H1 (cell line): ENCODE measurements around the gene MRPL34. TPM values are rescaled to one million over a fixed set of nuclear protein-coding genes. Genes with fewer than 3 reads are reported as not detected.

ENCODE experiments used
- ASH2L ChIP-seq: fragments of 200-600, 300-600 bp; sonication (generic); IDR thresholded peaks from one replicate; pipeline ENCODE4 v1.7.1; 2017; ENCODE audit warnings: low read length
- ATF2 ChIP-seq: IDR thresholded peaks from 2 replicates; pipeline ENCODE4 v1.6.1; 2012; ENCODE audit warnings: low read length, inconsistent platforms
- CEBPB ChIP-seq: IDR thresholded peaks from 2 replicates; pipeline ENCODE4 v1.6.1; 2012; ENCODE audit warnings: low read depth, low read length
- CREB1 ChIP-seq: IDR thresholded peaks from 2 replicates; pipeline ENCODE4 v1.6.1; 2012; ENCODE audit warnings: inconsistent platforms
- CTBP2 ChIP-seq: IDR thresholded peaks from 2 replicates; pipeline ENCODE4 v1.7.0; 2011; ENCODE audit warnings: borderline replicate concordance, mild to moderate bottlenecking, moderate library complexity, mixed read lengths, low read length; ENCODE audit not compliant: insufficient read depth, insufficient read length
- EGR1 ChIP-seq: IDR thresholded peaks from 2 replicates; pipeline ENCODE4 v1.6.1; 2011; ENCODE audit warnings: low read depth, low read length, borderline replicate concordance
- EZH2 ChIP-seq: fragments of 200-600 bp; sonication (generic); IDR thresholded peaks from 2 replicates; pipeline ENCODE4 v1.7.1; 2012; ENCODE audit warnings: low read depth, mild to moderate bottlenecking, moderate library complexity, low read length, inconsistent platforms; ENCODE audit not compliant: severe bottlenecking
- GTF2F1 ChIP-seq: IDR thresholded peaks from 2 replicates; pipeline ENCODE4 v1.6.1; 2012; ENCODE audit warnings: low read depth, low read length, improper control_type of control experiment, borderline replicate concordance
- HDAC2 ChIP-seq, 2 experiments: fragments of 300-600 bp in 1 of 2; sonication (generic) in 1 of 2; IDR thresholded peaks; 2 replicates each; pipeline ENCODE4 v1.6.1; 2011 to 2012; ENCODE audit warnings: low read depth in 2 of 2, low read length in 2 of 2, mild to moderate bottlenecking in 2 of 2, moderate library complexity in 2 of 2, borderline replicate concordance in 1 of 2, inconsistent platforms in 1 of 2
- HDAC6 ChIP-seq: IDR thresholded peaks from one replicate; pipeline ENCODE4 v1.7.1; 2012; ENCODE audit warnings: low read depth, mild to moderate bottlenecking, inconsistent platforms, low read length, moderate library complexity
- NRF1 ChIP-seq: IDR thresholded peaks from 2 replicates; pipeline ENCODE4 v1.6.1; 2011; ENCODE audit warnings: mild to moderate bottlenecking, low read depth, low read length, improper control_type of control experiment
- PHF8 ChIP-seq: fragments of 200-600 bp; sonication (generic); conservative IDR thresholded peaks from 2 replicates; pipeline ENCODE4 v1.7.1; 2012; ENCODE audit warnings: low read depth, mild to moderate bottlenecking, inconsistent platforms, low read length, moderate library complexity
- POLR2A ChIP-seq, 2 experiments: IDR thresholded peaks; 1 replicate in 1 of 2; 2 replicates in 1 of 2; pipeline ENCODE4 v1.6.1; 2011; ENCODE audit warnings: low read depth in 2 of 2, low read length in 2 of 2, mild to moderate bottlenecking in 2 of 2; ENCODE audit errors: control extremely low read depth in 1 of 2
- SIN3A ChIP-seq, 2 experiments: IDR thresholded peaks in 1 of 2; conservative IDR thresholded peaks in 1 of 2; 2 replicates each; pipeline ENCODE4 v1.6.1; 2011 to 2012; ENCODE audit warnings: low read length in 2 of 2, improper control_type of control experiment in 1 of 2, low read depth in 1 of 2, mild to moderate bottlenecking in 1 of 2
- TAF1 ChIP-seq: IDR thresholded peaks from 2 replicates; pipeline ENCODE4 v1.6.1; 2011; ENCODE audit warnings: mild to moderate bottlenecking, low read depth, low read length
- TEAD4 ChIP-seq: IDR thresholded peaks from 2 replicates; pipeline ENCODE4 v1.6.1; 2012; ENCODE audit warnings: low read depth, low read length, inconsistent platforms, mixed read lengths
- ZNF274 ChIP-seq: IDR thresholded peaks from 2 replicates; pipeline ENCODE4 v1.7.0; 2012; ENCODE audit warnings: low read length, borderline replicate concordance; ENCODE audit errors: extremely low read depth
- polyA plus RNA-seq, 7 experiments: library from polyadenylated mRNA; depleted of rRNA in 3 of 7; stranded (reverse) in 5 of 7; unstranded in 2 of 7; fragments of >200 nt in 5 of 7; fragments of 200-250 nt in 2 of 7; gene quantifications; 1 replicate in 5 of 7; 2 replicates in 1 of 7; 4 replicates in 1 of 7; pipeline versions ENCODE4 v1.2.1 to v1.2.3, GENCODE V29; 2011 to 2013; ENCODE audit warnings: missing spikeins in 2 of 7, mixed read lengths in 2 of 7
- total RNA-seq: library from RNA; stranded (reverse); fragmentation: NEBNext Ultra II Directional; extraction: Animal tissue kit (Norgen Biotek cat#: 25700); gene quantifications from 2 replicates; pipeline ENCODE4 v1.2.1, GENCODE V29; 2021
- TF ChIP-seq, protein P1 (sequence below): IDR thresholded peaks from 2 replicates; pipeline ENCODE4 v1.6.1; 2012; ENCODE audit warnings: inconsistent platforms
- TF ChIP-seq, protein P2 (sequence below): IDR thresholded peaks from 2 replicates; pipeline ENCODE4 v1.6.1; 2011; ENCODE audit warnings: low read length, improper control_type of control experiment

MRPL34 gene
- total and polyA plus RNA-seq, 2 of the 8 experiments (the other 6 are each of a cell fraction or from before 2014, with no cell fraction given): 91.9 to 99.6 TPM

DNA sequence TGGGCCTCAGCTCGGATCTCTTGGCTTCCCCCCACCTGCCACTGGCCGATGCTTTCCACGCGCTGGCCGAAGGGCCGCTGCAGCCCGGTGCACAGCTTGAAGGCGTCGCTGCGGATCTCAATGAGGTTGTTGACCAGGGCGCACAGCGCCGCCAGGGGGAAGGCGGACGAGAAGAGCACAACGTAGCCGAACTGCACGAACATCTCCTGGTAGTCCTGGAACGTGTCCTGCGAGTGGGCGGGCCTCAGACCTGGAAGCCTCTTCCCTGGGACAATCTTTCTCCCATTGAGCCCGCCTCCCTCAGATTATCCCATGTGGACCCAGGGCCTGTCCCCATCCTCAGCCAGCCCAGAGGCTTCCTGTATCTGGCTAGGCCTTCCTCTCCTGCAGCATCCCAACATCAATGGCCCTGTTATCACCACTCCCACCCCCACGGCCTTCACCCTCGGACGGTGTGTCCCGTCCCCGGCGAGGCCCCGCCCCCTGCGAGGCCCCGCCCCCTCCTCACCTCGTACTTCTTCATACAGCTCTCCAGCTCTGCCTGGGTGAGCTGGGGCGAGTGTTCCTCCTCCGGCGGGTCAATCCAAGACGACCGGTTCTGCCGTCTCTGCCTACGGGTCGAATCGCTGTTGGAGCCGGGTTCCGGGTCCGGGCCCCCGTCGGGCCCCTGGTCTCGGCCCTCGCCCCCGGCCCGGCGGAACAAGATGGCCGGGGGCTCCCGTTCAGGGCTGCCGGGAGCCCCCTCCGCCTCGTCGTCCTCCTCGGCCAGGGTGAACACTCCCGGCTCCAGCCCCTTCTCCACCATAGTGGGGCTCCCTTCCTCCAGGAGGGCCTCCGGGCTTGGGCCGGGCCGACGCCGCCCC is 22.2 kb downstream of the MRPL34 start (continued):
- no peak for TF ChIP-seq NRF1
- TF ChIP-seq TAF1: peak; percentile 79
- no peak; the same call in 1 of the 2 replicates for TF ChIP-seq ATF2
- TF ChIP-seq CEBPB: no peak
- TF ChIP-seq HDAC6: no peak
- TF ChIP-seq, protein P1, sequence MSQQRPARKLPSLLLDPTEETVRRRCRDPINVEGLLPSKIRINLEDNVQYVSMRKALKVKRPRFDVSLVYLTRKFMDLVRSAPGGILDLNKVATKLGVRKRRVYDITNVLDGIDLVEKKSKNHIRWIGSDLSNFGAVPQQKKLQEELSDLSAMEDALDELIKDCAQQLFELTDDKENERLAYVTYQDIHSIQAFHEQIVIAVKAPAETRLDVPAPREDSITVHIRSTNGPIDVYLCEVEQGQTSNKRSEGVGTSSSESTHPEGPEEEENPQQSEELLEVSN: 0 out of 2 replicates have a peak, but pooled peaks have one; percentile 22
- TF ChIP-seq ZNF274: no peak
- no peak for TF ChIP-seq HDAC2 (IDR thresholded peaks at IDR 0.05; ENCODE audit: borderline replicate concordance in 1 of 2, low read depth in 2 of 2, low read length in 2 of 2)
- TF ChIP-seq SIN3A (conservative IDR thresholded peaks at IDR 0.05 in 1 of 2, IDR thresholded peaks at IDR 0.05 in 1 of 2; ENCODE audit: low read depth in 1 of 2, low read length in 2 of 2): no peak; a peak in 1 of 4 replicates
- no peak for TF ChIP-seq GTF2F1
- TF ChIP-seq EZH2: no peak
- peak in 1 of 2 experiments; percentile 82; a peak in 2 of 3 replicates for TF ChIP-seq POLR2A (IDR thresholded peaks at IDR 0.05; ENCODE audit: control extremely low read depth in 1 of 2, low read depth in 2 of 2, low read length in 2 of 2)
- TF ChIP-seq TEAD4: 0 out of 2 replicates have a peak, but pooled peaks have one; percentile 2
- peak; percentile 62 for TF ChIP-seq ASH2L
- no peak for TF ChIP-seq CTBP2
- TF ChIP-seq EGR1: no peak
- TF ChIP-seq PHF8: no peak; the same call in 1 of the 2 replicates
- TF ChIP-seq, protein P2, sequence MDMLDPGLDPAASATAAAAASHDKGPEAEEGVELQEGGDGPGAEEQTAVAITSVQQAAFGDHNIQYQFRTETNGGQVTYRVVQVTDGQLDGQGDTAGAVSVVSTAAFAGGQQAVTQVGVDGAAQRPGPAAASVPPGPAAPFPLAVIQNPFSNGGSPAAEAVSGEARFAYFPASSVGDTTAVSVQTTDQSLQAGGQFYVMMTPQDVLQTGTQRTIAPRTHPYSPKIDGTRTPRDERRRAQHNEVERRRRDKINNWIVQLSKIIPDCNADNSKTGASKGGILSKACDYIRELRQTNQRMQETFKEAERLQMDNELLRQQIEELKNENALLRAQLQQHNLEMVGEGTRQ: no peak
- TF ChIP-seq CREB1: peak; percentile 76
- TF ChIP-seq, all 59 proteins: peak for 19
